Measurements from ENCODE around the gene IFNAR2.
A peak's percentile ranks its signal among the peaks of the same experiment; 100 is the strongest.

The IFNAR2 gene

DNA sequence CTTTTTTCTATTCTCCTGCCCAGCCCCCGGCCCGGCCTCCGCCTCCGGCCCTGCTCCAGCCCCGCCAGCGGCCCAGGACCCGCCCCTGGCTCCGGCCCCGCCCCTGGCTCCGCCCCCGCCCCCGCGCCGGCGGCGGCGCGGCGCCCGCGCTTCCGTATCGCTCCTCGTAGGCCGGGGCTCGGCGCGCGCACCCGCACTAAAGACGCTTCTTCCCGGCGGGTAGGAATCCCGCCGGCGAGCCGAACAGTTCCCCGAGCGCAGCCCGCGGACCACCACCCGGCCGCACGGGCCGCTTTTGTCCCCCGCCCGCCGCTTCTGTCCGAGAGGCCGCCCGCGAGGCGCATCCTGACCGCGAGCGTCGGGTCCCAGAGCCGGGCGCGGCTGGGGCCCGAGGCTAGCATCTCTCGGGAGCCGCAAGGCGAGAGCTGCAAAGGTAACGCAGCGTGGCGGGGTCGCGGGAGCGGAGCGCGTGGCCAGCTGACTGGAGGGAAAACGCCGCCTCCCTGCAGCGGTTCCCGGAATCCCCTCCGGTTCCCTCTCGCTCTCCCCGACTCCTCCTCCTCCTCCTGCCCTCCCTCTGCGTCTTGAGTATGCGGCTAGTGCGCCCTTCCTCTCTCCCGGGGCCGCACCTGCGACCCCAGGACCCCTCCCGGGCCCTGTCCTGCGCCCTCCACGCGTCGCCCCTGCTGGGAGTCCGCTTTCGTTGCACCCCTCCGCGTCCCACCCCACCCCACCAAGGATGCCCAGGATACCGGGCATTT lies at the start of gene IFNAR2:
Gene IFNAR2, plus strand, starts transcription at position 155 of the 761 bp plus-strand sequence. CDS start 11,985 bp downstream, outside the sequence.
- DNase-seq = no peak

DNA sequence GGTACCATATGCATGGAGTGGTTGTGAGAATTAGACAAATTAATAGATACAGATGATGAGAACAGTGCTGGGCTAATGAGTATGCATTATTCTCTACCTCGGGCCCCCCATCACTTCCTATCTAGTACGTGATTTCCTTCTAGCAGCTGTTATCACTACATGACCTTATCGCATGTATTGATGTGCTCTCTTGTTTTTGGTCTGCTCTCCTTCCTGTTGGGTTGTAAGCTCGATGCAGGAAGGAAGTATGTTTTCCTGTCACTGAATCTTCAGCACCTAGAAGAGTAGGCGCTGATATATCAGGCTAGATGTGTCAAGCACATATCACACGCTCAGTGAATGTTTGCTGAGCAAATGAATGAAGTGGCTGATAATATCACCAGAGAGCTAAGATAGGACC lies 43.9 kb upstream of the IFNAR2 start:
- DNase-seq = no peak

- no peak for DNase-seq
Observed at GRCh38 chr21:33187276-33187675, 42.5 kb upstream of the IFNAR2 start.

GRCh38 chr21:33189237-33189636 lies 40.5 kb upstream of the IFNAR2 start:
- DNase-seq = no peak

DNA sequence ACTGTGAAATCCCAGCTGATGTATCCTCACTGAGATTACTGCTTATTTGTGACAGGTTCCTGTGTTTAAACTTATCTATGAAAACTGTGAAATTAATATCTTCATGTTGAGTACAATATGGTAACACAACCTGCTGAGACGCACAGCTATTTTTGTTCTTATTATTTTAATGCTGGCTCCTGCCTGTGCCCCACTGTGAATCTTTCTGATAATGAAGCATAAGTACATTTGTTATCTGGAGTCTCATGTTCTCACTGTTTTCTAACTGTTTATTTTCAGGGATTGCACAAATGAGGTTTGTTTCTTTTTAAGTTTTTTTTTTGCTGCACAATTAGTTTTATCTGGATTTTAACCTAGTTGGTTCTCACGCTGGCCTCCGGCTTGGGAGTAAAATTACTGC lies 39.9 kb upstream of the IFNAR2 start:
- no peak for DNase-seq

DNA sequence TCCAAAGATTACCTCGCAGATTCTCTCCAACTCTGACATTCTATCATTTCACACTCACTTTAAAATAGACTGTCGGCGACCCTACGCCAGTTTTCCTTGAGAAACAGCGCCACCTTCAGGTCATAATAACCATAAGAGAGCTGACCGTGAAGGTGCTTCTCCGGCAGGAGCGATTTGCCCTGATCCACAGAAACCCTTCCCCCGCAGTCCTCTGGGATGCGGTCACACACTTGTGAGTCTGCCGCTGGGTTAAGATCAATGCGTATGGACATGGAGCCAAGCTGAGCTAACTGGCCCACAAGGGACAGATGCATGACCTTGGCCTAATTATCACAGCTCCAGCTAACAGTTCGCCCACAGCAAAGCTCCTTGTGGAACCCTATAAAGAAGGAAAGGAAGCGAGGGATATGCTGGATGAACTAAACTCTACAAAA lies 32.8 kb upstream of the IFNAR2 start:
- no peak for DNase-seq

DNA sequence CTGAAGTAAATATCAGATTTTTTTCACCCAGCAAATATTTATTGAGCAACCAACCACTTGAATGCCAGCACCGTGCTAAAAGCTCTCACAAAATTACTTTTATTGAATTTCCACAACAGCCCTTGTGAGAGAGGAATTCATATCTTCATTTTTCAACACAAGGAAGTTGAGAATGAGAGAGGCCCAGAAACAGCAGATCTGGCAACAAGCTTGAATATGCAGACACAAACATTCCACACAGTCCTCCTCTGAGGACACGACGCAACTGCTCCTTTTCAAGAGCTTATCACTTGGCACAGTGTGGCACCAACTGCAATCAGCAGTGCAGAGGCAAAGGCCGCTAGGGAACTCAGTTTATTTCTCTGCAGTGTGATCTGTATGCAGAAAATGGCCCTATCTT lies 32.2 kb upstream of the IFNAR2 start:
- no peak for DNase-seq

DNA sequence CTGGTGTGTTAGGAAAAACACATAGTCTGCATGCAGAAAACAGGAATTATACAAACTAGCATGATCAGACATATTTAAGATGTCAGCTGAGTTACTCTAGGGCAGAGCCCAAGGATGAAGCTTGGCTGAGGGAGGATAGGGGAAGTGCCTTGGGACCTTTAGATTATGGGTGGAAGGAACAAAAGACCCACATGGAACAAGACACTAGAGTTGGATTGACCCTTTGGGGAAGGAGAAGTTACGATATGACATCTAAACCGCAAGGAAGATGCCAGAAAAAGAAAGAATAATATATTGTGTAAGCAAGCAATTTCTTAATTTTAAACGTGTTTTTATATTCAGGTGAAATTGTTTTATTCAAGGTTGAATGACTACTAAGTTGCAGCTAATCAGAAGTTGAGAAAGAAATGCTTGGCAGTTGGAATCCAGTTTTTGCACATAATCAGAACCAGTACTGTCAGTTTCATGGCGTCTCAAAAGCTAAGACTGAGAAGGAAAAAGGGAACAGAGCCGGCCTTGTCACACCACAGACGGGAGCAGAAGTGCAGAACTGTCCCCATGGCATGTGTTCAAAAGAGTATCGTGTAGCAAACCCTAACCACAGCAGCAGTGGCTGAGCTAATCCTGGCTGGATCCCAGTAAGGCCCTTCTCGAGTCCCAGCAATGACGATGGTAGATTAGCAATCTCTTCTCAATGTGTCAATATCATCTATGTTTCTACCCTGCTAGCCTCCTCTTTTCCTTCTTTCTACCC lies 31.2 kb upstream of the IFNAR2 start:
- no peak for DNase-seq

DNA sequence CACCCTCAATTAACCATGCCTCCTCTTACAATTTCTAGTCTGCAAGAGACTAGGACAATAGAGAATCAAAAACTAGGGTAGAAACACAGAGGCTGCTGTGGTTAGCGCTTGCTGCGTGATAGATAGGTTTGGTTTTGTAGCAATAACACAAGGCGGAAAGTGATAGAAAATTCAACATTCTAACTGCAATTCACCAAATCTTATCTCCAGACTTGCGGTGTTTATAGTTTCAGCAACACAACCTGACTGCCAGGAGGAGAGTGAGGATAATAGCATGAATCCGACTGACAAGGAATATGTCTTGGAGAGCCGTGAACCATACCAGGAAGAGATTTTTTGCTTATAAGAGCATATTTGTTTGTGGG lies 30.7 kb upstream of the IFNAR2 start:
- no peak for DNase-seq

DNA sequence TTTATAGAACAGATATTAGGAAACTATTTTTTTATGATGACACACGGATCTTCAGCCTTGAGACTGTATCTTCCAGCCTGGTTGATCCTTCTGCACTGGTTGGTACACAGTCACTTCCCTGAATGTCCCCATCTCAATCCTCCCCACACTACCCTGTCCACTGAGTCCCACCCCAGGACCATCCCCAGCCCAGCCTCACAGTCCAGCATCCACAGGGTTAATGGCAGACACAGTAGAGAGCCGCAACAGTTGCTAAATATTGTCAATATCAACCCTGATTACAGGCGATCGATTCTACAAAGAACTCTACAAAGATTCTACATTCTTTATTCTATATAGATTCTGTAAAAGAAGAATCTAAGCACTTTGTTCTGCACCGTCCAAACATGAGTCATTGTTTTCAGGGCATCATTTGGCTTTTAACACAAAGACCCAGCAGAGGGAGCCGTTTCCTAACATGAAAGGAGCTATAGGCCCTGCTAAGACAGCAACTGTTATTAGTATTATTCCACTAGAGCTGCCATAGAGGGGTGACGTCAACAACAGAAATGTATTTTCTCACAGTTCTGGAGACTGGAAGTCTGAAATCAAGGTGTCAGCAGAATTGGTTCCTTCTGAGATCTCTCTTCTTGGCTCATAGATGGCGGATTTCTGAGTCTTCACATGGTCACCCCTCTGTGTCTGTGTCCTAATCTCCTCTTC lies 30.1 kb upstream of the IFNAR2 start:
- DNase-seq = peak; percentile 53

DNA sequence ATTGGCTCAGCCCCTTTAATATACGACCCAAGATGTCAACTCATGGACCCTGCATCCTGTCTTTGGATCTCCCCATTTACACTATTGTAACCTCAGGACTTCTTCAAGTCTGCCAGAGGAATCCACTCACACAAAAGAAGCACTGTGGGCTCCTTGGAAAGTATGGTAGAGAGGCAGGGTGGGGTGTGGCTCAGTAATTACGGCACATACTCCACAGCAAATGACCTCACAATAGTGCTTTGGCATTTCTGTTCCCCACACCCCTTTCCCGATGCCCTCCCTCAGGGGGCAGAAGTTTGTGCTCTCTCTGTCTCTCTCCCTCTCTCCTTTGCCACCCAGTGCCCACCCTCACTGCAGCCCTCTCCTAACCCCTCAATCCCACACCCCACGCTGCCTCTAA lies 27.8 kb upstream of the IFNAR2 start:
- DNase-seq = no peak

DNA sequence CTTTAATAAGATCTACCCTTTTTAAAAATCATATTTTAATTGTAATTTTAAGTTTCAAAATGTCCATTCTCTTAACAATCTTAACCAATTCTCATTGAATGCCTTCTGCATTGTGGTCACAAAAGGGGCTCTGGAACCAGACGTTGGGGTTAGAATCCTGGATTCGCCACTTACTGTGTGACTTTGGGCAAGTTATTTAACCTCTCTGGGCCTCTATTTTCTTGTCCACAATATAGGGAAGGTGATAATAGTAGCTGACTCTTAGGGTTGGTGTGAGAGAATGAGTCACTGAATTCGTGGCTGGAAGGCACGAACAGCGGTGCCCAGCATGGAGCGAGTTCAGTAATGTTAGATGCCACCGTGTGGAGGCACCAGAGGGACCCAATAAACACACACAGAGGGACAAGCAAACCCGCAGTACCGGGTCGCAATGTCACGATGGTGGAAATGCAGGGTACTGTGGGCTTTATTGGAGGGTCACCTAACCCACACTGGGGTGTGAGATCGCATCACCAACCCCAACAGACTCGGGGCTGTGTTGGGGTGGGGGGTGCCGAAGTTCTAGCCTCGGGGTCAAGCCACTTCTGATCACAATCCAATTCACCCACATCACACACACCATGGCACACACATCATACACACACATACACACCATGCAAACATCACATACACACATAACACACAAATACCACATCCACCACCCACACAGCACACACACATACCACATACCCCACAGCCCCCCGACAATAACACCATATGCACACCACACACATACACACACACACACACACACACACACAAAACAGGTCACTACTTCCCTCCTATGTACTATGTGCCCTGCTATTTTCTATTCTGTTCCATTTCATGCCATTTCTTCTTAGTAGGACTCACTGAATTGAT lies 27.0 kb upstream of the IFNAR2 start:
- DNase-seq = no peak

- DNase-seq = no peak
Observed at GRCh38 chr21:33203371-33203724, 26.4 kb upstream of the IFNAR2 start.

DNA sequence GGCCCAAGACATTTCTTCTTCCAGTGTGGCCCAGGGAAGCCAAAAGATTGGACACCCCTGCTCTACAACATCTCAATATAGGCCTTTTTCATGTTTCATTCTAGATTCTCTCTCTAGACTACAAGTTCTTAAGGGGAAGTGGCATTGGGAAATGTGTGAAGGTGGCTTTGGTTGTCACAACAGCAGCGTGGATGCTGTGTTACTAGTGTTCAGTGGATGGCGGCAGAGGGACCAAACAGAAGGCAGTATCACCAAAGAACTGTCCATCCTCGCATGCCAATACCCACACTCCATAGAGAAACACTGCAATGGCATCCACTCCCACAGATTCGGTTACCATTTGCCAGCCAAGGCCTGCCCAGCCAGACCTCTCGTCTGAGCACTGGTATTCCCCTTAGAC lies 24.3 kb upstream of the IFNAR2 start:
- DNase-seq = no peak

GRCh38 chr21:33206771-33207281 lies 22.9 kb upstream of the IFNAR2 start:
- DNase-seq = no peak

- no peak for DNase-seq
Observed at GRCh38 chr21:33207449-33208149, 22.1 kb upstream of the IFNAR2 start.

- DNase-seq = no peak
Observed at GRCh38 chr21:33208534-33208933, 21.2 kb upstream of the IFNAR2 start.

GRCh38 chr21:33211305-33211704 lies 18.4 kb upstream of the IFNAR2 start:
- no peak for DNase-seq

DNA sequence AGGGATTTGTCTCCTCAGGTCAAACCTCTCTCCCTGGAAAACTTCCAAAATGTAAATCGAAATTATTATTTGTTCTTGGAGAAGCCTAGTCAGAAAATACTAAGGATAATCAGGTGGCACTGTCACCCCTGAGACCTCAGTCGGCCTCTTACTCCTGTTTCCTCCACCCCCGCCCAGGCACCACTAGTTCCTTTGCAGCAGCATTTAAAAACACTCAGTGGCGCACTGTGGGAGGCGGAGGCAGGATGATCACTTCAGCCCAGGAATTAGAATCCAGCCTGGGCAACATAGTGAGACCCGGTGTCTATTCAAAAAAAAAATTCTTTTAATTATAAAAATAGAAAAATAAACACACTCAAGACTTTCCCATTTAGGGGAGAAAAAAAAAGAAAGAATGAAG lies 18.0 kb upstream of the IFNAR2 start:
- DNase-seq = no peak

- no peak for DNase-seq
Observed at GRCh38 chr21:33212159-33212851, 17.4 kb upstream of the IFNAR2 start.

DNA sequence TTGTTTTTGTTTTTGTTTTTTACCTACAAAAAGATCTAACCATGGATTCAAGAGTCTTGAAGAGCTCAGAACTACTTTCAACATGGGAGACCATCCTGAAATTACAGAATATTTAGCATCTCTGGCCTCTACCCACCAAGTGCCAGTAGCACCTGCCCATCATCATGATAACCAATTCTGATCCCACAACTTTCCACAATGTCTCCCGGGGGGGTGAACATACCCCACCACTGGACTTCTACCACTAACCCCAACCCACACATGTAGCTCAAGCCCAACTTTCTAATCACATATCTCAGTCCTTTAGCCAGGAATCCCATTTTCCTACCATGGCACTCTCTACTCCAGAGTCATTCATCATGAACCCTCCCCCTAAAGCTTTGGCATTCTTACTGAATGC lies 15.7 kb upstream of the IFNAR2 start:
- DNase-seq = no peak

Data from NCI-H1436 treated with DMSO at 0.1 percent for 48 hours (cell line).